Measurements from ENCODE around the gene FAM3A. TPM values are rescaled to one million over a fixed set of nuclear protein-coding genes. Genes with fewer than 3 reads are reported as not detected.

Gene FAM3A
- polyA plus RNA-seq, 1 of the 3 experiments (the other 2 are of a cell fraction) = 42.1 TPM

DNA sequence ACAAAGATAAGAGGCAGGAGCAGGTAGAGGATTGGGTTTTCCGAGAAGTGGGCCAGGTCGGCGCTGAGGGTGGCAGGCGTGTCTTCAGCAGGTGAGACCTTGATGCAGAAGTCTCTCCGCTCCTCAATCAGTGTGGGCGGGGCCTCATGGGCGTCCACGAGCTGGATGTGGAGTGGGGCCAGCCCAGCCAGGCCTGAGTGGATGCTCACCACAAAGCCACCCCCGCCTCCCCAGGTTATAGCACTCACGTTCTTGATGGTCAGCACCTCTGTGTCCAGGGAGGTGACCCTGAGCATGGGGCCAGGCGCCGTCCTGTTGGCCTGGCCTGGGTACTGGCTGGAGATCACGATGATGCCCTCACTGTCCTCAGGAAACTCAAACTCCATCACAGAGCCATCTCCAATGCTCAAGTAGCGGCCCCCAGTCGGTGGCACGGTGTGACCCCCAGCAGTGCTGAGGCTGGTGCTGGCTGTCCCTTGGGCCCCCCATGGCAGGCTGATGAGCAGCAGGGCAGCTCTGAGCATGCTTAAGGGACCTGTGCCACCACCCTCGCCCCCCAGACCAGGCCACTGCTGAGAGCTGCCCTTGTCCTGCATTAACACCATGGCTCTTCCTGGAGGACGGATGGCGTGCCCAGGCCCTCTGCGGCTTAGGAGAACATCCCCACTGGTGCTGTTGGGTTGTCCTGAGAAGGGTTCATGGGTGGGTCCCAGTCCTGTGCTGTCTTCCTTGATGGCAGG is 27.5 kb downstream of the FAM3A start:
- Histone ChIP-seq H3K36me3 (replicated peaks in 1 of 2; ENCODE audit: control insufficient read depth in 1 of 2, insufficient read depth in 2 of 2, low read length in 1 of 2) (peaks cover 0 to 14% of the 10 kb centered on the region in 2 experiments), H3K9me3 (no peaks in the 10 kb centered on the region), H3K27me3 (ENCODE audit: insufficient read depth) (0 out of 2 replicates have a peak, but pooled peaks cover 10% of the 10 kb centered on the region), H3K9ac (no peak overlapping the region), H4K20me1 (ENCODE audit: insufficient read depth) (no peaks in the 10 kb centered on the region), H3K4me1 (ENCODE audit: control insufficient read depth in 1 of 2, insufficient read depth in 2 of 2, low read depth in 1 of 2, low read length in 1 of 2) (peaks cover 0 to 17% of the 10 kb centered on the region in 2 experiments; a peak in 1 of 4 replicates), H3K4me2 (peak overlapping the region; percentile 74; the same call in 1 of the 2 replicates), H3K79me2 (ENCODE audit: insufficient read depth) (peaks cover 19% of the 10 kb centered on the region; the same call in 1 of the 2 replicates), H2AFZ (ENCODE audit: low read depth) (no peak overlapping the region), H3F3A (replicated peaks; ENCODE audit: insufficient read depth) (peaks cover 2% of the 10 kb centered on the region), H3K9me2 (no peaks in the 10 kb centered on the region), H3K4me3 (ENCODE audit: low read depth in 2 of 2, low read length in 1 of 2) (no peak overlapping the region), H3K27ac (ENCODE audit: low read depth in 2 of 2, low read length in 1 of 2) (no peak overlapping the region)
- DNase-seq = no peak
- TF ChIP-seq, protein P1, sequence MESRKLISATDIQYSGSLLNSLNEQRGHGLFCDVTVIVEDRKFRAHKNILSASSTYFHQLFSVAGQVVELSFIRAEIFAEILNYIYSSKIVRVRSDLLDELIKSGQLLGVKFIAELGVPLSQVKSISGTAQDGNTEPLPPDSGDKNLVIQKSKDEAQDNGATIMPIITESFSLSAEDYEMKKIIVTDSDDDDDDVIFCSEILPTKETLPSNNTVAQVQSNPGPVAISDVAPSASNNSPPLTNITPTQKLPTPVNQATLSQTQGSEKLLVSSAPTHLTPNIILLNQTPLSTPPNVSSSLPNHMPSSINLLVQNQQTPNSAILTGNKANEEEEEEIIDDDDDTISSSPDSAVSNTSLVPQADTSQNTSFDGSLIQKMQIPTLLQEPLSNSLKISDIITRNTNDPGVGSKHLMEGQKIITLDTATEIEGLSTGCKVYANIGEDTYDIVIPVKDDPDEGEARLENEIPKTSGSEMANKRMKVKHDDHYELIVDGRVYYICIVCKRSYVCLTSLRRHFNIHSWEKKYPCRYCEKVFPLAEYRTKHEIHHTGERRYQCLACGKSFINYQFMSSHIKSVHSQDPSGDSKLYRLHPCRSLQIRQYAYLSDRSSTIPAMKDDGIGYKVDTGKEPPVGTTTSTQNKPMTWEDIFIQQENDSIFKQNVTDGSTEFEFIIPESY (IDR thresholded peaks at IDR 0.05; ENCODE audit: borderline replicate concordance, low read depth) = no peak
- TF ChIP-seq CHD2 (IDR thresholded peaks at IDR 0.05; ENCODE audit: low read length, partially characterized antibody) = no peak
- TF ChIP-seq FOXJ3 (CRISPR knock-in tag; IDR thresholded peaks at IDR 0.05) = no peak
- no peak for TF ChIP-seq ELF1 (IDR thresholded peaks at IDR 0.05)
- TF ChIP-seq SMC3 (IDR thresholded peaks at IDR 0.05; ENCODE audit: low read depth, low read length) = no peak
- no peak for TF ChIP-seq EP300 (IDR thresholded peaks at IDR 0.05; ENCODE audit: borderline replicate concordance in 1 of 2, low read depth in 1 of 2, low read length in 1 of 2)
- TF ChIP-seq, protein P2, sequence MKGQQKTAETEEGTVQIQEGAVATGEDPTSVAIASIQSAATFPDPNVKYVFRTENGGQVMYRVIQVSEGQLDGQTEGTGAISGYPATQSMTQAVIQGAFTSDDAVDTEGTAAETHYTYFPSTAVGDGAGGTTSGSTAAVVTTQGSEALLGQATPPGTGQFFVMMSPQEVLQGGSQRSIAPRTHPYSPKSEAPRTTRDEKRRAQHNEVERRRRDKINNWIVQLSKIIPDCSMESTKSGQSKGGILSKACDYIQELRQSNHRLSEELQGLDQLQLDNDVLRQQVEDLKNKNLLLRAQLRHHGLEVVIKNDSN (IDR thresholded peaks at IDR 0.05; ENCODE audit: borderline replicate concordance, low read depth) = no peak
- TF ChIP-seq FOXM1 (IDR thresholded peaks at IDR 0.05; ENCODE audit: low read depth) = no peak
- no peak for TF ChIP-seq NRF1 (IDR thresholded peaks at IDR 0.05; ENCODE audit: low read depth, low read length)
- TF ChIP-seq, protein P3, sequence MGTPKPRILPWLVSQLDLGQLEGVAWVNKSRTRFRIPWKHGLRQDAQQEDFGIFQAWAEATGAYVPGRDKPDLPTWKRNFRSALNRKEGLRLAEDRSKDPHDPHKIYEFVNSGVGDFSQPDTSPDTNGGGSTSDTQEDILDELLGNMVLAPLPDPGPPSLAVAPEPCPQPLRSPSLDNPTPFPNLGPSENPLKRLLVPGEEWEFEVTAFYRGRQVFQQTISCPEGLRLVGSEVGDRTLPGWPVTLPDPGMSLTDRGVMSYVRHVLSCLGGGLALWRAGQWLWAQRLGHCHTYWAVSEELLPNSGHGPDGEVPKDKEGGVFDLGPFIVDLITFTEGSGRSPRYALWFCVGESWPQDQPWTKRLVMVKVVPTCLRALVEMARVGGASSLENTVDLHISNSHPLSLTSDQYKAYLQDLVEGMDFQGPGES (IDR thresholded peaks at IDR 0.05; ENCODE audit: low read depth, low read length) = no peak
- TF ChIP-seq, protein P4, sequence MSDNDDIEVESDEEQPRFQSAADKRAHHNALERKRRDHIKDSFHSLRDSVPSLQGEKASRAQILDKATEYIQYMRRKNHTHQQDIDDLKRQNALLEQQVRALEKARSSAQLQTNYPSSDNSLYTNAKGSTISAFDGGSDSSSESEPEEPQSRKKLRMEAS (IDR thresholded peaks at IDR 0.05; ENCODE audit: low read depth) = no peak
- TF ChIP-seq TCF12 (IDR thresholded peaks at IDR 0.05) = no peak
- TF ChIP-seq, protein P5, sequence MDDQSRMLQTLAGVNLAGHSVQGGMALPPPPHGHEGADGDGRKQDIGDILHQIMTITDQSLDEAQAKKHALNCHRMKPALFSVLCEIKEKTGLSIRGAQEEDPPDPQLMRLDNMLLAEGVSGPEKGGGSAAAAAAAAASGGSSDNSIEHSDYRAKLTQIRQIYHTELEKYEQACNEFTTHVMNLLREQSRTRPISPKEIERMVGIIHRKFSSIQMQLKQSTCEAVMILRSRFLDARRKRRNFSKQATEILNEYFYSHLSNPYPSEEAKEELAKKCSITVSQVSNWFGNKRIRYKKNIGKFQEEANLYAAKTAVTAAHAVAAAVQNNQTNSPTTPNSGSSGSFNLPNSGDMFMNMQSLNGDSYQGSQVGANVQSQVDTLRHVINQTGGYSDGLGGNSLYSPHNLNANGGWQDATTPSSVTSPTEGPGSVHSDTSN (IDR thresholded peaks at IDR 0.05) = no peak
- TF ChIP-seq RXRA (IDR thresholded peaks at IDR 0.05; ENCODE audit: borderline replicate concordance, low read depth) = no peak
- TF ChIP-seq, protein P6, sequence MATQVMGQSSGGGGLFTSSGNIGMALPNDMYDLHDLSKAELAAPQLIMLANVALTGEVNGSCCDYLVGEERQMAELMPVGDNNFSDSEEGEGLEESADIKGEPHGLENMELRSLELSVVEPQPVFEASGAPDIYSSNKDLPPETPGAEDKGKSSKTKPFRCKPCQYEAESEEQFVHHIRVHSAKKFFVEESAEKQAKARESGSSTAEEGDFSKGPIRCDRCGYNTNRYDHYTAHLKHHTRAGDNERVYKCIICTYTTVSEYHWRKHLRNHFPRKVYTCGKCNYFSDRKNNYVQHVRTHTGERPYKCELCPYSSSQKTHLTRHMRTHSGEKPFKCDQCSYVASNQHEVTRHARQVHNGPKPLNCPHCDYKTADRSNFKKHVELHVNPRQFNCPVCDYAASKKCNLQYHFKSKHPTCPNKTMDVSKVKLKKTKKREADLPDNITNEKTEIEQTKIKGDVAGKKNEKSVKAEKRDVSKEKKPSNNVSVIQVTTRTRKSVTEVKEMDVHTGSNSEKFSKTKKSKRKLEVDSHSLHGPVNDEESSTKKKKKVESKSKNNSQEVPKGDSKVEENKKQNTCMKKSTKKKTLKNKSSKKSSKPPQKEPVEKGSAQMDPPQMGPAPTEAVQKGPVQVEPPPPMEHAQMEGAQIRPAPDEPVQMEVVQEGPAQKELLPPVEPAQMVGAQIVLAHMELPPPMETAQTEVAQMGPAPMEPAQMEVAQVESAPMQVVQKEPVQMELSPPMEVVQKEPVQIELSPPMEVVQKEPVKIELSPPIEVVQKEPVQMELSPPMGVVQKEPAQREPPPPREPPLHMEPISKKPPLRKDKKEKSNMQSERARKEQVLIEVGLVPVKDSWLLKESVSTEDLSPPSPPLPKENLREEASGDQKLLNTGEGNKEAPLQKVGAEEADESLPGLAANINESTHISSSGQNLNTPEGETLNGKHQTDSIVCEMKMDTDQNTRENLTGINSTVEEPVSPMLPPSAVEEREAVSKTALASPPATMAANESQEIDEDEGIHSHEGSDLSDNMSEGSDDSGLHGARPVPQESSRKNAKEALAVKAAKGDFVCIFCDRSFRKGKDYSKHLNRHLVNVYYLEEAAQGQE (IDR thresholded peaks at IDR 0.05; ENCODE audit: low read depth, low read length) = no peak
- no peak for TF ChIP-seq RFX5 (IDR thresholded peaks at IDR 0.05; ENCODE audit: low read length)
- TF ChIP-seq NFIC (IDR thresholded peaks at IDR 0.05; ENCODE audit: borderline replicate concordance) = no peak
- WGBS (ENCODE audit: low lambda C conversion rate) = 56% methylated on average over 15 of the region's 20 CpGs
- ChIA-PET POLR2A (interaction anchor here (1.1 kb wide), 1 partner anchor 91 kb away, joined by 4 read pairs; no protein-coding TSS in a partner anchor), CTCF (interaction anchor here (0.9 to 1.2 kb wide), 3 partner anchors 11 to 960 kb away, joined by 3 to 4 read pairs (median 4); no protein-coding TSS in a partner anchor)

Data from SK-N-SH (cell line).